HCT116 (cell line): ENCODE data around the gene ABCC2. TPM values are rescaled to one million over a fixed set of nuclear protein-coding genes. Genes with fewer than 3 reads are reported as not detected.

Source experiments
- ATAC-seq: fragments of 200-7000 bp; cut with Tn5 transposase; 2 replicates; pipeline ENCODE4 v1.9.1; 2020; ENCODE audit warnings: mild to moderate bottlenecking, moderate library complexity
- BruUV-seq: library from RNA; stranded (reverse); fragments of 400-500 nt; replicated peaks from 2 replicates; lab custom pipeline; 2021; lab: Mats Ljungman, UMichigan
- CTCF ChIA-PET: fragments of 300-600 bp; sonication (Branson Sonifier 250); formaldehyde crosslinking; loops from one replicate; lab custom pipeline; 2021; ENCODE audit warnings: antibody characterized with exemption; lab: Charles Lee
- POLR2A ChIA-PET: fragments of 300-600, 350-600 bp; sonication (Branson Sonifier 250); formaldehyde crosslinking; loops from one replicate; lab custom pipeline; 2021; ENCODE audit warnings: antibody characterized with exemption; lab: Charles Lee
- RAD21 ChIA-PET, 2 experiments: fragments of 300-600 bp; sonication (Branson Sonifier 250); formaldehyde crosslinking; loops; one replicate each; lab custom pipeline; 2023; ENCODE audit warnings: low total read pairs in 2 of 2; ENCODE audit not compliant: uncharacterized antibody in 2 of 2, unreplicated experiment in 2 of 2, low non-redundant PET in 1 of 2; lab: Charles Lee
- DNase-seq: peaks from one replicate; pipeline ENCODE4 v3.0.0-alpha.2; 2010; ENCODE audit warnings: low read depth, low spot score
- H2AFZ ChIP-seq: fragments of 200-600 bp; shearing (Covaris generic), sonication (generic); 2 replicates; pipeline ENCODE4 v1.6.1; 2017; ENCODE audit warnings: low read depth, mixed run types, mixed read lengths, antibody characterized with exemption, low read length; ENCODE audit not compliant: poor library complexity, severe bottlenecking
- H3K27ac ChIP-seq: 2 replicates; pipeline ENCODE4 v1.5.1; 2012; ENCODE audit warnings: low read depth, low read length
- H3K27me3 ChIP-seq: fragments of 200-600 bp; sonication (generic); 2 replicates; pipeline ENCODE4 v1.6.1; 2016; ENCODE audit warnings: mixed run types, low read length, mixed read lengths; ENCODE audit not compliant: insufficient read depth
- H3K36me3 ChIP-seq, 2 experiments: fragments of 200-500 bp in 1 of 2; fragments of 200-600 bp in 1 of 2; sonication (Bioruptor generic) in 1 of 2; sonication (generic) in 1 of 2; 2 replicates each; pipeline versions ENCODE4 v1.5.1 to v1.6.1; 2014 to 2016; ENCODE audit warnings: low read length in 2 of 2, inconsistent platforms in 1 of 2, mixed read lengths in 1 of 2, mixed run types in 1 of 2; ENCODE audit not compliant: insufficient read depth in 2 of 2, control insufficient read depth in 1 of 2
- H3K4me1 ChIP-seq, 2 experiments: fragments of 200-600 bp in 1 of 2; sonication (generic) in 1 of 2; 2 replicates each; pipeline versions ENCODE4 v1.5.1 to v1.6.1; 2012 to 2017; ENCODE audit warnings: low read length in 2 of 2, inconsistent platforms in 1 of 2, mild to moderate bottlenecking in 1 of 2, mixed read lengths in 1 of 2, mixed run types in 1 of 2, moderate library complexity in 1 of 2; ENCODE audit not compliant: insufficient read depth in 2 of 2, control insufficient read depth in 1 of 2
- H3K4me2 ChIP-seq: fragments of 200-600 bp; sonication (generic); 2 replicates; pipeline ENCODE4 v1.6.1; 2017; ENCODE audit warnings: mixed run types, low read length, mixed read lengths
- H3K4me3 ChIP-seq, 2 experiments: fragments of 200-600 bp in 1 of 2; sonication (generic) in 1 of 2; replicated peaks in 1 of 2; 2 replicates each; pipeline ENCODE4 v1.5.1; 2011 to 2016; ENCODE audit warnings: low read length in 2 of 2, control low read depth in 1 of 2, low read depth in 1 of 2, mild to moderate bottlenecking in 1 of 2, mixed read lengths in 1 of 2, mixed run types in 1 of 2
- H3K79me2 ChIP-seq: fragments of 200-600 bp; sonication (generic); 2 replicates; pipeline ENCODE4 v1.6.1; 2017; ENCODE audit warnings: mild to moderate bottlenecking, mixed run types, low read length, moderate library complexity, mixed read lengths; ENCODE audit not compliant: insufficient read depth
- H3K9ac ChIP-seq: fragments of 200-600 bp; sonication (generic); 2 replicates; pipeline ENCODE4 v1.6.1; 2016; ENCODE audit warnings: low read length, mixed read lengths
- H3K9me2 ChIP-seq: fragments of 200-600 bp; sonication (generic), shearing (Covaris generic); 2 replicates; pipeline ENCODE4 v1.6.1; 2017; ENCODE audit warnings: mixed run types, mild to moderate bottlenecking, moderate library complexity; ENCODE audit not compliant: insufficient read depth
- H3K9me3 ChIP-seq, 2 experiments: fragments of 200-500 bp in 1 of 2; fragments of 200-600 bp in 1 of 2; sonication (Bioruptor generic) in 1 of 2; sonication (generic) in 1 of 2; 2 replicates each; pipeline ENCODE4 v1.6.1; 2014 to 2017; ENCODE audit warnings: low read length in 2 of 2, mixed read lengths in 2 of 2, inconsistent platforms in 1 of 2, low read depth in 1 of 2, mild to moderate bottlenecking in 1 of 2, mixed run types in 1 of 2, moderate library complexity in 1 of 2; ENCODE audit not compliant: control insufficient read depth in 1 of 2, insufficient read depth in 1 of 2
- H4K20me1 ChIP-seq: fragments of 200-600 bp; sonication (generic), shearing (Covaris generic); 2 replicates; pipeline ENCODE4 v1.6.1; 2017; ENCODE audit warnings: mixed run types, mild to moderate bottlenecking, moderate library complexity; ENCODE audit not compliant: insufficient read depth
- CBX3 ChIP-seq: IDR thresholded peaks from 2 replicates; pipeline ENCODE4 v1.6.1; 2012; ENCODE audit warnings: low read depth
- EGR1 ChIP-seq: IDR thresholded peaks from 2 replicates; pipeline ENCODE4 v1.6.1; 2012; ENCODE audit warnings: low read depth
- ELF1 ChIP-seq: IDR thresholded peaks from 2 replicates; pipeline ENCODE4 v1.6.1; 2012; ENCODE audit warnings: low read depth, borderline replicate concordance
- EZH2 ChIP-seq: fragments of 200-600 bp; sonication (generic); IDR thresholded peaks from 2 replicates; pipeline ENCODE4 v1.6.1; 2017; ENCODE audit warnings: antibody characterized with exemption, mixed run types
- FOSL1 ChIP-seq: IDR thresholded peaks from 2 replicates; pipeline ENCODE4 v1.6.1; 2012; ENCODE audit warnings: low read depth
- JUND ChIP-seq: IDR thresholded peaks from 2 replicates; pipeline ENCODE4 v1.6.1; 2012
- POLR2A ChIP-seq: IDR thresholded peaks from 2 replicates; pipeline ENCODE4 v1.7.0; 2011; ENCODE audit warnings: borderline replicate concordance; ENCODE audit not compliant: insufficient read depth, insufficient read length; ENCODE audit errors: extremely low read depth
- REST ChIP-seq: IDR thresholded peaks from 2 replicates; pipeline ENCODE4 v1.6.1; 2012; ENCODE audit warnings: low read depth
- SIN3A ChIP-seq: IDR thresholded peaks from 2 replicates; pipeline ENCODE4 v1.6.1; 2012; ENCODE audit warnings: low read depth
- TCF7L2 ChIP-seq: IDR thresholded peaks from 2 replicates; pipeline ENCODE4 v1.7.0; 2011; ENCODE audit warnings: borderline replicate concordance, inconsistent platforms; ENCODE audit not compliant: insufficient read depth, insufficient read length; ENCODE audit errors: extremely low read depth
- YY1 ChIP-seq: IDR thresholded peaks from 2 replicates; pipeline ENCODE4 v1.6.1; 2011; ENCODE audit warnings: low read length, low read depth, moderate library complexity, mild to moderate bottlenecking; ENCODE audit not compliant: insufficient replicate concordance; ENCODE audit errors: extremely low read depth
- ZNF274 ChIP-seq: fragments of 200-500 bp; sonication (Bioruptor generic); IDR thresholded peaks from 2 replicates; pipeline ENCODE4 v1.6.1; 2014; ENCODE audit warnings: mild to moderate bottlenecking, low read depth, low read length, inconsistent platforms
- intact Hi-C: fragments of 100-400 bp; cut with micrococcal nuclease; formaldehyde crosslinking; loops from 2 replicates; pipeline ENCODE4 v1.10.0; 2022
- total RNA-seq: library from RNA; stranded (reverse); gene quantifications from one replicate; pipeline ENCODE4 v1.2.1, GENCODE V29; 2021; ENCODE audit not compliant: unreplicated experiment
- TF ChIP-seq, protein P1 (sequence below), 3 experiments: fragments of 200-600 bp in 1 of 3; sonication (generic) in 1 of 3; IDR thresholded peaks in 2 of 3; conservative IDR thresholded peaks in 1 of 3; 2 replicates each; pipeline ENCODE4 v1.5.1; 2012 to 2017; ENCODE audit warnings: low read depth in 2 of 3, low read length in 2 of 3, antibody characterized with exemption in 1 of 3, borderline replicate concordance in 1 of 3, control low read depth in 1 of 3, mild to moderate bottlenecking in 1 of 3, mixed read lengths in 1 of 3, mixed run types in 1 of 3, moderate library complexity in 1 of 3; ENCODE audit not compliant: insufficient read depth in 1 of 3

ABCC2 gene
- total RNA-seq, 1 experiment from 2014 or later: 88.2 TPM

- no peak overlapping the region for H3K4me2 ChIP-seq
- POLR2A ChIA-PET: no interaction called here
- ATAC-seq (no peak), DNase-seq (no peak)
- no peak overlapping the region for H3K4me3 ChIP-seq
- H3K9ac ChIP-seq: no peak overlapping the region
- H3K27ac ChIP-seq: no peak overlapping the region
- intact Hi-C loops: no loop called here
- H3K9me3 ChIP-seq: no peaks in the 10 kb centered on the region
- no peak for TF ChIP-seq CBX3
- TF ChIP-seq YY1: no peak
- no peak for TF ChIP-seq REST
- no peaks in the 10 kb centered on the region for H4K20me1 ChIP-seq
- H3K27me3 ChIP-seq: no peaks in the 10 kb centered on the region
- no peak overlapping the region for H2AFZ ChIP-seq
- H3K36me3 ChIP-seq: peaks cover 75 to 79% of the 10 kb centered on the region in 2 experiments
- H3K9me2 ChIP-seq: no peaks in the 10 kb centered on the region
- H3K79me2 ChIP-seq: peaks cover 49% of the 10 kb centered on the region
- CTCF ChIA-PET: interaction anchor here (1.4 kb wide), 1 partner anchor 16 kb away, joined by 6 read pairs; the partner anchor contains the start of genes COX15 and CUTC
- H3K4me1 ChIP-seq: peaks cover 0 to 2% of the 10 kb centered on the region in 2 experiments; a peak in 1 of 4 replicates
- RAD21 ChIA-PET: no interaction called here
- BruUV-seq: TSS peak; percentile 15
These were observed 33.5 kb upstream of the ABCC2 start for GRCh38 chr10:99748823-99749451.

GRCh38 chr10:99750641-99751040, 31.8 kb upstream of the ABCC2 start:
- Histone ChIP-seq H3K27ac (no peak overlapping the region), H3K4me2 (no peak overlapping the region), H4K20me1 (no peaks in the 10 kb centered on the region), H3K36me3 (peaks cover 77 to 81% of the 10 kb centered on the region in 2 experiments), H3K9ac (no peak overlapping the region), H3K4me3 (no peak overlapping the region), H3K4me1 (no peaks in the 10 kb centered on the region), H2AFZ (no peak overlapping the region), H3K9me2 (no peaks in the 10 kb centered on the region), H3K27me3 (no peaks in the 10 kb centered on the region), H3K79me2 (peaks cover 45% of the 10 kb centered on the region), H3K9me3 (no peaks in the 10 kb centered on the region)
- intact Hi-C loops: no loop called here
- DNase-seq (no peak), ATAC-seq (no peak)
- ChIA-PET CTCF (no interaction called here), RAD21 (no interaction called here), POLR2A (no interaction called here)
- BruUV-seq: no TSS peak
- no peak for TF ChIP-seq JUND
- TF ChIP-seq, protein P1, sequence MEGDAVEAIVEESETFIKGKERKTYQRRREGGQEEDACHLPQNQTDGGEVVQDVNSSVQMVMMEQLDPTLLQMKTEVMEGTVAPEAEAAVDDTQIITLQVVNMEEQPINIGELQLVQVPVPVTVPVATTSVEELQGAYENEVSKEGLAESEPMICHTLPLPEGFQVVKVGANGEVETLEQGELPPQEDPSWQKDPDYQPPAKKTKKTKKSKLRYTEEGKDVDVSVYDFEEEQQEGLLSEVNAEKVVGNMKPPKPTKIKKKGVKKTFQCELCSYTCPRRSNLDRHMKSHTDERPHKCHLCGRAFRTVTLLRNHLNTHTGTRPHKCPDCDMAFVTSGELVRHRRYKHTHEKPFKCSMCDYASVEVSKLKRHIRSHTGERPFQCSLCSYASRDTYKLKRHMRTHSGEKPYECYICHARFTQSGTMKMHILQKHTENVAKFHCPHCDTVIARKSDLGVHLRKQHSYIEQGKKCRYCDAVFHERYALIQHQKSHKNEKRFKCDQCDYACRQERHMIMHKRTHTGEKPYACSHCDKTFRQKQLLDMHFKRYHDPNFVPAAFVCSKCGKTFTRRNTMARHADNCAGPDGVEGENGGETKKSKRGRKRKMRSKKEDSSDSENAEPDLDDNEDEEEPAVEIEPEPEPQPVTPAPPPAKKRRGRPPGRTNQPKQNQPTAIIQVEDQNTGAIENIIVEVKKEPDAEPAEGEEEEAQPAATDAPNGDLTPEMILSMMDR (IDR thresholded peaks at IDR 0.05 in 2 of 3, conservative IDR thresholded peaks at IDR 0.05 in 1 of 3; ENCODE audit: borderline replicate concordance in 1 of 3, insufficient read depth in 1 of 3, low read depth in 2 of 3, low read length in 2 of 3): no peak
- no peak for TF ChIP-seq YY1
- no peak for TF ChIP-seq EGR1
- no peak for TF ChIP-seq ZNF274
- no peak for TF ChIP-seq TCF7L2
- TF ChIP-seq FOSL1: no peak
- TF ChIP-seq SIN3A: no peak
- no peak for TF ChIP-seq ELF1
- no peak for TF ChIP-seq POLR2A
- TF ChIP-seq EZH2: no peak
